Activated CD4-positive, alpha-beta memory T cell treated with anti-CD3 and anti-CD28 coated beads for 36 hours (primary cell): ENCODE results near the gene C6orf89. TPM values are rescaled to one million over a fixed set of nuclear protein-coding genes. Genes with fewer than 3 reads are reported as not detected.
"Not testable (repeated sequence)": the region's sequence is repeated elsewhere in the genome, so short reads cannot be mapped to it uniquely, and the experiment has no call there.

Experiments used
- CTCF ChIA-PET: fragments of 350-600 bp; sonication (Branson Sonifier 250); formaldehyde crosslinking; loops from one replicate; lab custom pipeline; 2021; ENCODE audit warnings: antibody characterized with exemption, inconsistent platforms; lab: Charles Lee
- POLR2A ChIA-PET: fragments of 350-600 bp; sonication (Branson Sonifier 250); formaldehyde crosslinking; loops from one replicate; lab custom pipeline; 2021; ENCODE audit warnings: antibody characterized with exemption; lab: Charles Lee
- DNase-seq: peaks from one replicate; pipeline ENCODE4 v3.0.0-alpha.2; 2020
- H3K27ac Mint-ChIP-seq: one replicate; pipeline ENCODE4 v1.8.0; 2021; ENCODE audit warnings: mixed read lengths
- H3K27me3 Mint-ChIP-seq: one replicate; pipeline ENCODE4 v1.8.0; 2021; ENCODE audit warnings: mixed read lengths
- H3K36me3 Mint-ChIP-seq: one replicate; pipeline ENCODE4 v1.8.0; 2021; ENCODE audit warnings: mixed read lengths
- H3K4me1 Mint-ChIP-seq: one replicate; pipeline ENCODE4 v1.8.0; 2021; ENCODE audit warnings: low read depth, mixed read lengths
- H3K4me3 Mint-ChIP-seq: one replicate; pipeline ENCODE4 v1.8.0; 2021; ENCODE audit warnings: mild to moderate bottlenecking, mixed read lengths
- H3K9me3 Mint-ChIP-seq: one replicate; pipeline ENCODE4 v1.8.0; 2021; ENCODE audit warnings: mixed read lengths
- intact Hi-C: fragments of 100-400 bp; cut with micrococcal nuclease; formaldehyde crosslinking; loops from one replicate; pipeline ENCODE4 v1.15.1; 2023
- total RNA-seq, 2 experiments: library from RNA; stranded (reverse); gene quantifications; one replicate each; pipeline ENCODE4 v1.2.3, GENCODE V29; 2021

C6orf89 gene
- total RNA-seq, 2 experiments from 2014 or later, result 29.2 to 29.8 TPM

DNA sequence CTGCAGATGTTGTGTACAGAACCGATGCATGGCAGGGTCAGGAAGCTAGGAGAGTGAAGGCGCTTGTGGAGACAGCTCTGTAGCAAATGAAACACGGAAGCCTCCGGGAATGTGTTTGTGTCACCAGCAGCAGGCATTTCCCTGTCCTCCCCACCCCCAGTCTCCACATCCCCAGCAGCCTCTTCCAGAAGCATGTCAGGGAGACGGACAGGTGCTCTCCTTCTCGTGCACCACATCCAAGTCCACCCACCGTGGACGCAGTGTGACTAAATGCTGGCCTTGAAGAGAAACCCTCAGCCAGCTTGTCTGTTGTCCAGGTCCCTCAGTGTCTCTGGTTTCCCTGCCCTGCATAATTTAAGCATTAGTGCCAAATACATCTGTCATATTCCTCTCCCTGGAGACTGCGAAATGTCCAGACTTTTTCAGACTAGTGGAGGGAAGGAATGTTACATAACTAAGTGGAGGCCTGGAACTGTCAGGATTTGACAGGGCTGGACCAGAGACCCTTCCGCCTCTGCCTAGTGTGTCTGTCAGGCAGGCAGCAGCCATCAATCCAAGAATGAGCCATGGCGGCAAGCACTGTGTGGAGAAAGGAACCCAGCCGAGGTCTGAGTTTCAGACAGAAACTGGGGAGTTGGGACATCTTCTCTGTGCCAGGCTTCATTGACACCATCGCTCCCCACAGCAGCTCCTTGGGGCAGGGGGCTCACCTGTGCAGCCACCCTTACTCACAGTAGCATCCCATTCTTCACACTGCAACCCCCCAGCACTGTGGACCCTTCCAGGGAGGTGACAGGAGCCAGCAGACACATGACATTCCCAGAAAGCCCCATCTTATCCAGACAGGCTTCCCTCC is 42.2 kb downstream of the C6orf89 start:
- Mint-ChIP-seq H3K36me3 (peaks cover 8% of the 10 kb centered on the region), H3K4me1 (peaks cover 25% of the 10 kb centered on the region), H3K27ac (no peak overlapping the region), H3K27me3 (no peaks in the 10 kb centered on the region), H3K4me3 (no peak overlapping the region), H3K9me3 (no peaks in the 10 kb centered on the region)
- CTCF ChIA-PET, result interaction anchor here (1.3 to 1.6 kb wide), 2 partner anchors 43 to 90 kb away, joined by 3 to 6 read pairs; partner anchors contain the start of gene C6orf89
- no peak for DNase-seq
- intact Hi-C loops, result loop anchor here (1.0 kb wide), 1 partner anchor 16 kb away; no protein-coding TSS in a partner anchor
- POLR2A ChIA-PET, result no interaction called here

DNA sequence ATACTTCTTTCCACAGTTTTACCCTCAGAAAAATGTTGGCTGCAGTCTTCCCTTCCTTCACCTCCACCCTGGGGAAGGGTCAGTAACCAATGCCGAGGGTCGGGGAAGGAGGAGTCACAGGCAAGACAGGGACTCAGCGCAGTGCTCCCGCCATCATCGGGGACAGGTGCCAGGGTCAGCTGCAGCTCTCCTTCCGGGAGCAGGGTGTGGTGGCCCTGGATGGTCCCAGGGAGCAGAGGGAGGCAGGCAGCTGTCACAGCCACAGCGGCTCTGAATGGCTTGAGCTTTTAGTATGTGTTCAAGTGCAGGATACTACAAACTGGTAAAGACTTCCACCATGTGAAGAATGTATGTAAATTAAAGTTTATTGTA is 42.8 kb downstream of the C6orf89 start:
- peaks cover 25% of the 10 kb centered on the region for H3K4me1 Mint-ChIP-seq
- H3K27me3 Mint-ChIP-seq, result no peaks in the 10 kb centered on the region
- DNase-seq, result no peak
- no peak overlapping the region for H3K4me3 Mint-ChIP-seq
- intact Hi-C loops, result no loop called here
- no peak overlapping the region for H3K27ac Mint-ChIP-seq
- H3K36me3 Mint-ChIP-seq, result peaks cover 8% of the 10 kb centered on the region
- CTCF ChIA-PET, result no interaction called here
- H3K9me3 Mint-ChIP-seq, result no peaks in the 10 kb centered on the region
- POLR2A ChIA-PET, result no interaction called here

DNA sequence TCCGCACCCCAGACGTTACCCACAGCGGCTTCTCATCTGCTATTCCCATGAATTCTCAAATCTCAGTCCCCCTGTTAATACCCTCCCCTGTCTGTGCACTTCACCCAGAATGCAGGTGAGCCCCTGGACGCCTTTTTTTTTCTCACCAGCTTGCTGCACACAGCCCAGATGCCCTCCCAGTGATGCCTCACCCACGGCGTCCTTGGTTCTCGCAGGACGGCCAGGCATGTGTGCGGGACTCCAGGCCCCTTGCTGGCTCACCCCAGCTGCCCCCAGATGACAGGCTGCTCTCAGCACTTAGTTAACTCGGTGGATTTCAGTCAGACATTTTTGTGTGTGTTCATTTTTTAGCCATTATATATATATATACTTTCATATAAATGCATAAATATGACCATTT is 43.4 kb downstream of the C6orf89 start:
- no peak for DNase-seq
- no peaks in the 10 kb centered on the region for H3K9me3 Mint-ChIP-seq
- H3K27me3 Mint-ChIP-seq, result no peaks in the 10 kb centered on the region
- no peak overlapping the region for H3K4me3 Mint-ChIP-seq
- peaks cover 25% of the 10 kb centered on the region for H3K4me1 Mint-ChIP-seq
- ChIA-PET CTCF (no interaction called here), POLR2A (no interaction called here)
- no peak overlapping the region for H3K27ac Mint-ChIP-seq
- peaks cover 8% of the 10 kb centered on the region for H3K36me3 Mint-ChIP-seq
- intact Hi-C loops, result no loop called here

DNA sequence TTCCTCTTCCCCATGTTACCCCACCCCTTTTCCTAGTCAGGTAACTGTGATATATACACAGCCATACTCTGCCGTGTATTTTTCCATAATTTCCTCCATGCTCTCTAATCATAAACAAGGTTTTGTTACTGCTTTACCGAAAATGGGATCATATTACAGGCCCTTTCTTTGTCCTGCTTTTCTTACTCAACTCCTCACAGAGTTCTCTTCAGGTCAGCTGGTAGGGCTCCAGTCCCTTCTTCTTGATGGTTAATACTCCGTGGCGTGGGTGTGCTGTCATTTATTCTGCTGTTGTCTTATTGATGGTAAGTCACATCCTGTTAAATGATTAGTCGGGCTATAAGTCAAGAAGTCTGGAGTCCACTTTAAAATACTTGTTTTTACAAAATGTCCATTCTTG is 43.9 kb downstream of the C6orf89 start:
- H3K9me3 Mint-ChIP-seq, result no peaks in the 10 kb centered on the region
- peaks cover 8% of the 10 kb centered on the region for H3K36me3 Mint-ChIP-seq
- POLR2A ChIA-PET, result no interaction called here
- no peak overlapping the region for H3K27ac Mint-ChIP-seq
- CTCF ChIA-PET, result no interaction called here
- peaks cover 25% of the 10 kb centered on the region for H3K4me1 Mint-ChIP-seq
- no peaks in the 10 kb centered on the region for H3K27me3 Mint-ChIP-seq
- intact Hi-C loops, result no loop called here
- no peak for DNase-seq
- H3K4me3 Mint-ChIP-seq, result no peak overlapping the region

DNA sequence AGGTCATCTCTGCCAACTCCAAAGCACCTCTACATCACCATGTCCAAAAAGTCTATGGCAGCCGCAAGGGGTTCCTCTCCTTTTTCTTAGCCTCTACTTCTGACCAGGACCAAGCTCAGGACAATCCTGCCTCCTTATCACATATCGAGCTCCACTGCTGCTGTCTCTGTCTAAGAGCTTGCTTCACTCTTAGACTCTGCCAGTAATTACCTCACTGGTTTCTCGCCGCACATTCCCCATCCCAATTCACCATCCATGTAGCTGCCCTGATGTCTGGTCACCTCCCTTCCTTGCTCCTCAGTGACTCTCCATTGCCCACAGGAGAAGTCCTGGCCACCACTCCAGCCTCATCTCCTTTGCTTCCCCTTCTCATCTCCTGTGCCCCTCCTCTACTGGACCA is 44.7 kb downstream of the C6orf89 start:
- Mint-ChIP-seq H3K9me3 (no peaks in the 10 kb centered on the region), H3K36me3 (peaks cover 2% of the 10 kb centered on the region), H3K4me1 (peaks cover 21% of the 10 kb centered on the region), H3K27me3 (no peaks in the 10 kb centered on the region), H3K4me3 (no peak overlapping the region), H3K27ac (no peak overlapping the region)
- no peak for DNase-seq
- CTCF ChIA-PET, result interaction anchor here (1.4 kb wide), 1 partner anchor 17 kb away, joined by 3 read pairs; no protein-coding TSS in a partner anchor
- POLR2A ChIA-PET, result no interaction called here
- intact Hi-C loops, result no loop called here

DNA sequence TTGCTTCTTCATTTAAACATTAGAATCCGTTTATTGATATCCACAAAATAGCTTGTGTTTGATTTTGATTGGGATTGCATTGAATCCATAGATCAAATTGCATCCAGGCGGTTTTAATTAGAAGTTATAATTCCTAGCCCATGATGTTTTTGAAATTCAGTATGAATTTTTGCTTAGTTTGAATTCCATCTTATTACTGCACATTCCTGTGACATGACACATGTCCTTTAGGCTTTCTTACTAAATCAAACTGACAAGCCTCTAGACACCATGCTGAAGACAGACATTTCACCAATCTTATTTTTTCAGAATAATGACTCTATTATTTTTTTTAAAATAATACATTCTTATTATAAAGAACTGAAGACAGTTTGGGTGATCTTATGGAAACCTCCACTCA is 47.4 kb downstream of the C6orf89 start:
- no peak overlapping the region for H3K4me3 Mint-ChIP-seq
- no peak overlapping the region for H3K27ac Mint-ChIP-seq
- no peaks in the 10 kb centered on the region for H3K27me3 Mint-ChIP-seq
- no peaks in the 10 kb centered on the region for H3K36me3 Mint-ChIP-seq
- POLR2A ChIA-PET, result no interaction called here
- DNase-seq, result no peak
- CTCF ChIA-PET, result interaction anchor here (1.5 to 1.6 kb wide), 2 partner anchors 27 to 48 kb away, joined by 3 read pairs; no protein-coding TSS in a partner anchor
- intact Hi-C loops, result no loop called here
- no peaks in the 10 kb centered on the region for H3K9me3 Mint-ChIP-seq
- H3K4me1 Mint-ChIP-seq, result no peaks in the 10 kb centered on the region

DNA sequence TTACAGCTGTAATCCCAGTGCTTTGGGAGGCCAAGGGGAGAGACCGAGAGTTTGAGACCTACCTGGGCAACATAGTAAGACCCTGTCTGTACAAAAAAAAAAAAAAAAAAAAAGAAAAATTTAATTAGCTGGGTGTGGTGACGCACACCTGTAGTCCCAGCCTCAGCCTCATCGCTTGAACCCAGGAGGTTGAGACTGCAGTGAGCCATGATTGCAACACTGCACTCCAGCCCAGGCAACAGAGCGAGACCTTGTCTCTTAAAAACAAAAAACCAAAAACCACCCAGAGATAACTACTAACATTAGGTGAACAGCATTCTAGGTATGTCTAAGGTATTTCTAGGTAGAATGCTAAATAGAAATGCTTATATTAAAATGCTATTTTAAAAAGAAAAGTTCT is 47.8 kb downstream of the C6orf89 start:
- Mint-ChIP-seq H3K36me3 (no peaks in the 10 kb centered on the region), H3K27ac (no peak overlapping the region), H3K27me3 (no peaks in the 10 kb centered on the region), H3K9me3 (no peaks in the 10 kb centered on the region), H3K4me1 (no peaks in the 10 kb centered on the region), H3K4me3 (no peak overlapping the region)
- intact Hi-C loops, result no loop called here
- no peak for DNase-seq
- POLR2A ChIA-PET, result no interaction called here
- CTCF ChIA-PET, result interaction anchor here (1.5 kb wide), 1 partner anchor 28 kb away, joined by 3 read pairs; no protein-coding TSS in a partner anchor

DNA sequence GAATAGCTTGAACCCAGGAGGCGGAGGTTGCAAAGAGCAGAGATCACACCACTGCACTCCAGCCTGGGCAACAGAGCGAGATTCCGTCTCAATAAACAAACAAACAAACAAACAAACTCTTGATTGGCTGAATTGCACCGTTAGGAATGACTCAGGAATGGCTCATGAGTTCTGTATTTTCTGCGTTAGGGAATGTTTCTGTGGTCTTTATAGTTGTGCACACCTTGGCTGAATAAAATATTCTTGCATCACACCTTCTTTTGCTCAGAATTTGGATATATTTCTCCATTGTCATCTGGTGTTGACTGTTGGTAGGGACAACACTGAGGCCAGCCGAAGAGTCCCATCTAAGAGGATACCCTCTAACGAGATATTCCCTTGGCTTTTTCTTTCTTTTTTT is 49.1 kb downstream of the C6orf89 start:
- H3K4me3 Mint-ChIP-seq, result no peak overlapping the region
- intact Hi-C loops, result no loop called here
- H3K9me3 Mint-ChIP-seq, result no peaks in the 10 kb centered on the region
- DNase-seq, result no peak
- H3K27me3 Mint-ChIP-seq, result peaks cover 1% of the 10 kb centered on the region
- H3K4me1 Mint-ChIP-seq, result no peaks in the 10 kb centered on the region
- ChIA-PET CTCF (no interaction called here), POLR2A (no interaction called here)
- H3K27ac Mint-ChIP-seq, result no peak overlapping the region
- no peaks in the 10 kb centered on the region for H3K36me3 Mint-ChIP-seq

- intact Hi-C loops, result no loop called here
- no peak overlapping the region for H3K4me3 Mint-ChIP-seq
- POLR2A ChIA-PET, result no interaction called here
- H3K9me3 Mint-ChIP-seq, result no peaks in the 10 kb centered on the region
- CTCF ChIA-PET, result no interaction called here
- H3K27me3 Mint-ChIP-seq, result peaks cover 4% of the 10 kb centered on the region
- no peaks in the 10 kb centered on the region for H3K36me3 Mint-ChIP-seq
- no peak for DNase-seq
- no peaks in the 10 kb centered on the region for H3K4me1 Mint-ChIP-seq
- no peak overlapping the region for H3K27ac Mint-ChIP-seq
These were observed 51.1 kb downstream of the C6orf89 start for GRCh38 chr6:36936824-36937223.

DNA sequence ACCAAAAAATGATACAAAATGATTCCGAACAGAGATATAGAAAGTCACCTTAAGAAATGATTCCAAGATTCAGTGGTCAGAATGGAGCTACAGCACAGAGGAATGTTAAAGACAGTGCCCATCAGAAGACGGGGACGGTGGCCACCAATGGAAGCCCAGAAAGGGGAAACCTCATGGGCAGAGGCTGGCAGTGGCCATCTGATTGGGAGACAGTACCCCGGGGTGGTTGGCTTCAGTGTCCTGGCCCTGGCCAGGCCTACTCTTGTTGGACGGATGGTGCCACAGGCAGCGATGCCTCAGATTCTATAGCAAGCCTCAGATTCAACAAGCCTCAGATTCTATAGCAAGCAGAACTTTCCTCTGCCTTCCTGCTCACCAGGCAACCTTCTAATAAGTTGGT is 52.1 kb downstream of the C6orf89 start:
- ChIA-PET POLR2A (no interaction called here), CTCF (no interaction called here)
- intact Hi-C loops, result no loop called here

DNA sequence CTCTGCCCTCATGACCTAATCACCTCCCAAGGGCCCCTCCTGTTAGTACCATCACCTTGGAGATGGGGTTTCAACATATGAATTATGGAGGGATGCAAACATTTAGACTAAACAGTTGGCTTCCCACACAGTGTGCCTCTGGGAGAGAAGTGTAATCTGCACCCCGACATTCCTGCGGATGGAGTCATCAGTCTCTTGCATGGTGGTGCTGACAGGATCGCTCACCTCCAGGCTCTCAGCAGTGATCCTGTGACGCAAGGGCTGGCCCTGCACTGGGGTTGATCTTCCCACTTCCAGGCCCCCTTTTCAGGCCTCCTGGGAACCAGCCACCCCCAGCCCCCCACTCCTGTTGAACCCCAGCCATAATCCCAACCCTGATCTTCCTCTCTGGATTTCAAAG is 52.8 kb downstream of the C6orf89 start:
- Mint-ChIP-seq H3K36me3 (no peaks in the 10 kb centered on the region), H3K9me3 (no peaks in the 10 kb centered on the region), H3K4me3 (no peak overlapping the region), H3K27ac (no peak overlapping the region), H3K27me3 (peaks cover 7% of the 10 kb centered on the region), H3K4me1 (no peaks in the 10 kb centered on the region)
- POLR2A ChIA-PET, result no interaction called here
- intact Hi-C loops, result no loop called here
- CTCF ChIA-PET, result no interaction called here
- DNase-seq, result no peak

More for the DNA sequence above, 52.1 kb downstream of the C6orf89 start:
- peaks cover 4% of the 10 kb centered on the region for H3K27me3 Mint-ChIP-seq
- no peak for DNase-seq
- no peaks in the 10 kb centered on the region for H3K9me3 Mint-ChIP-seq
- H3K27ac Mint-ChIP-seq, result no peak overlapping the region
- no peaks in the 10 kb centered on the region for H3K36me3 Mint-ChIP-seq
- H3K4me1 Mint-ChIP-seq, result no peaks in the 10 kb centered on the region
- no peak overlapping the region for H3K4me3 Mint-ChIP-seq

GRCh38 chr6:36939005-36939404 is 53.3 kb downstream of the C6orf89 start:
- H3K36me3 Mint-ChIP-seq, intact Hi-C loops, H3K4me1 Mint-ChIP-seq, H3K9me3 Mint-ChIP-seq, H3K27me3 Mint-ChIP-seq, H3K27ac Mint-ChIP-seq, H3K4me3 Mint-ChIP-seq, CTCF ChIA-PET, DNase-seq, POLR2A ChIA-PET: not testable (repeated sequence)

GRCh38 chr6:36940027-36940426 is 54.3 kb downstream of the C6orf89 start:
- H3K4me3 Mint-ChIP-seq, result no peak overlapping the region
- ChIA-PET CTCF (no interaction called here), POLR2A (no interaction called here)
- H3K27ac Mint-ChIP-seq, result no peak overlapping the region
- H3K27me3 Mint-ChIP-seq, result peaks cover 7% of the 10 kb centered on the region
- DNase-seq, result no peak
- no peaks in the 10 kb centered on the region for H3K9me3 Mint-ChIP-seq
- no peaks in the 10 kb centered on the region for H3K36me3 Mint-ChIP-seq
- peaks cover 6% of the 10 kb centered on the region for H3K4me1 Mint-ChIP-seq
- intact Hi-C loops, result no loop called here
